Measurements from ENCODE around the gene RNF144A.
A peak's percentile ranks its signal among the peaks of the same experiment; 100 is the strongest.
"Not testable (repeated sequence)": the region's sequence is repeated elsewhere in the genome, so short reads cannot be mapped to it uniquely, and the experiment has no call there.

The RNF144A gene

DNA sequence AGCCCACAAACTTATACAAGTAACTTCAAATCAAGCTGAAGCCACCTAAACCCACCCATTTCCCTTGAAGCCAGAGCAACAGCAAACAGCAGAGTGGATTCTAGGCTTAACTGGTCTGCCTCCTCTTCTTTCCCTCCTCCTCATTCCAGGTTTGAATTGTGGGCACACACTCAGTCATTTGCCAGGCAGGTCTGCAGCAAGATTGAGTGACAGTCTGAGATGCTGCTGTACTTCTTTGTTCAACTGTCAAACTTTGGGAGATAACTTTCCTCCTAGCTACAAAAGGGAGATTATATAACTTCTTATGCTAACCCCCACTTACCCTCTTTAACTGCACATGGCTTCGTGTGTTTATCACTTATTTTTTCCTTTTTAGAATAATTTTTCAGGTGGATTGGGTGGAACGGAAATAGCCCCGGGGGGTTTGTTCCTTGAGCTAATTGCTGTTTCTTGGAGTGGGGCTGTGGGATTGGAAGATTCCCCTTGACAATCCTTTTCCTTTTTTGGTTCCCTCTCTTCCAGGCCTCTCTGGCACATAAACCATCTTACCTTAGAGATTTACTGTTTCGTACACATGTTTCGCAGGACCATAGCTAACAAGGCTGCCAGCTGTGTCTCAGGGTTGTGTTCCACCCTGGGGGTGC, 55.0 kb downstream of the RNF144A start:
- DNase-seq (ENCODE audit: low spot score): peak; percentile 29

DNA sequence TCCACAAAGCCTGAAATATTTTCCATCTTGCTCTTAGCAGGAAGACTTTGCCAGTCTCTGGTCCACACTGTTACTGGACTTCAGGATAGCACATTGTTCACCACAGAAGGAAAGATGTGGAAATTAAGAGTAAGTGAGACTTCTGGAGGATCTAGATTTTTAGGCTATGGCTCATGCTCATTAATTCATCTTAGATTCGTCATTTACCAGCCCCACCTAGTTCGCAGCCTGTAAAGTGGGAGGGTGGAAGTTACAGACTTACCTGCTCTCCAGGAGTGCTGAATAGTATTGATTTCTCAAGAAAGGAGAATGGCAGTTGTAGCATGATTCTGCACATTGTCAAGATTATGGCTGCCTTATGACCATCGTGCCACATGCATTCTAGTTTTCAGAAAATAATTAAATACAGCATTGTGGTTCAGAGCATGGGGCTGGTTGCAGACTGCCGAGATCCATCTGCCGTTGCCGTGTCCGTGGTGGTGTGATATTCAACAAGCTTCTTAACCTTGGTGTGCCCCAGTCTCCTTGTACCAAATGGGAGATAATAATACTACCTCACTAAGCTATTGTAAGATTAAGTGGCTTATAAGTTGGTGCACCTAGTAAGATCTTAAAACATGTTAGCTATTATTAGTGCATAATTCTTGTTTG, 56.8 kb downstream of the RNF144A start:
- DNase-seq (ENCODE audit: low spot score): peak; percentile 1

DNA sequence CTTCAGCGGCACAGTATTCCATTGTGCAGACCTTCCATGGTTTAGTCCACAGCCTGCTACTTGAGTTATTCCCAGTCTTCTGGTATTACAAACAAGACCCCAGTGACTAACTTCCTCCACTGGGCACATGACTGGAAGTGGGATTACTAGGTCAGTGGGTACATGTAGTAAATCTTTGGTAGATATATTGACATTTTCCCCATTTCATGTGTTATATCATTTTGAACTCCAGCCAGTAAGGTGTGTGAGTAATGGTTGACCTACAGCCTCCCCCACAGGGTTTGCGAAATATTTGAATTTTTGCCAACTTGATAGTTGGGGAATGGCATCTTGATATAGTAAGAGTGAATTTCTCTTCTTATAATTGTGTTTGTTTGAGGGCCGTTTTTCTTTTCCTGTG, 58.8 kb downstream of the RNF144A start:
- DNase-seq (ENCODE audit: low spot score): no peak

DNA sequence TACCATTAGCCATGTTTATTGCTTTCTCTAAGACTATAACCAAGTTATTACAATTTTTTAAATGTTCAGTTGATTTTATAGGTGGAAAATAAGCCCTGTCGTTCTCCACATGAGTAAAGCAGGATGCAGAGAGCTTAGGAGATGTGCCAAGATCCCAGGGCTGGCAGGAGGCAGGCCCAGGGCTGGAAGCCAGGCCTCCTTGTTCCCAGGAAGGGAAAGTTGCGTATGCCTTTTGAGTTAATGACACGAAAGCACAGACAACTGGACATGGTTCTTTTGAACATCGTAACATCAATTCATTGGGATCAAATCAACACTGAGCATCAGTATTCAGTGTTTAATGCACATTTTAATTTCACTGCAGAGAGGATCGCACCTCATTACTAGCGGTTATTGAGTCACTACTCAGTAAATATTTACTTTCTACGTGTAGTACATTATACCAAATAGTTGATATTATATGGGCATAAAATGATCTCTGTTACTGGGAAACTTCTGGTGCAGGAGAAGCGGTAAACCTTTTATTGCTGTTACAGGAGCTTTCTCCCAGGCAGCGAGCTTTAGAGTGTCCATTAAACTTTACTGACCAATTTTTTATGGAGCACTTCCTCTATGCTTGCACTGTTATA, 60.0 kb downstream of the RNF144A start:
- DNase-seq (ENCODE audit: low spot score): no peak

DNA sequence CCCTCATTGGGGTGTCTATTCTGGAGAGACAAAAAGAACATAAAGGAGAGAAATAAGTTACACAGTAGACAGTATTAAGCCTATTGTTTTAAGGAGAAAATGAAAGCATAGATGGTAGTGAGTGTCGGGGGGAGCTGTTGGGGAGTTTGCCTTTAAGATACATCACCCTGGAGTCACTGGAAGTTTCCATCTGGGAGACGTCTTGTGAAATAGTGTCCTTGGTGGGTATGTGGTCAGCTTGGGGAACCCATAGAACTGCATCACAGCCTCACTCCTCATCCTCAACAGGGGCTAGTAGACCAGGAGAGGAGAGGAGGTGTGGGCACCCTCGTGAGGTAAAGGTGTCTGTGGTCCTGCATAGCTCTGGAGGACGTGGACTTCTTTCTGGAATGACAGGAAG, 60.6 kb downstream of the RNF144A start:
- no peak for DNase-seq (ENCODE audit: low spot score)

DNA sequence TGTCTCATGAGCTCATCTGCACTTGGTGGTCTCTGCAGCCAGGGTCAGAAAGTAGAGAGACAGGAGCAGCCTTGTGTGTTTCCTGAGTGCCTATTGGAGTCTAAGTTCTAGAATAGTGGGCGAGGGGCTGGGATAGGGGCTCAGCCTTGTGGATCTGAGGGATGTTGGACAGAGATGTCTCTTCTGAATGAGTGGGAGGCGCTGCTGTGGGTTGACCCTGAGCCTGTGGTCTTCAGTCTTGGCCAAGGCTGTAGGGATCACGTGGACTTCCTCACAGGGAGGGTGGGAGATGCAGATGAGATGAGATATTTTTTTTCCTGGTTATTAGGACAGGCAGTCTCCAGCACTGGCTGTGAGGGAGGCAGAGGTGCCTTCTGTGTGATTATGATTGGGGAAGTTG, 61.8 kb downstream of the RNF144A start:
- no peak for DNase-seq (ENCODE audit: low spot score)

DNA sequence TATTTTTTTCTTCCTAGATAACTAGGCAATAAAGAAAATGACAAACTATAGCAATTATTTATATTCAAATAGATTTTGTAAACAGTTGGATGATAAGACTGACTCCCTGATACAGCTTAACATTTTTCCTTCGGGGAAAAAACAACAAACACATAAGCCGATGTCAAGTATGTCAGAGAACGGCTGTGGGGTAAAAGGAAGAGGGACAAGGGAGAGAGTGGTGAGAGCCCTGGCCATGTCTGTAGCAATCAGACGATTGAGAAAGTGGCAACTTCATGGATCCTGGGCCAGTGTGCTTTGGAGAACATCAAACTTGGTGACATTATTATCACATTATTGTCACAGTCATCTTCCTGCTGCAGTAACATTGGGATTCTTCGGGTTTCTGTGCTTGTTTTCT, 65.2 kb downstream of the RNF144A start:
- DNase-seq (ENCODE audit: low spot score): no peak

DNA sequence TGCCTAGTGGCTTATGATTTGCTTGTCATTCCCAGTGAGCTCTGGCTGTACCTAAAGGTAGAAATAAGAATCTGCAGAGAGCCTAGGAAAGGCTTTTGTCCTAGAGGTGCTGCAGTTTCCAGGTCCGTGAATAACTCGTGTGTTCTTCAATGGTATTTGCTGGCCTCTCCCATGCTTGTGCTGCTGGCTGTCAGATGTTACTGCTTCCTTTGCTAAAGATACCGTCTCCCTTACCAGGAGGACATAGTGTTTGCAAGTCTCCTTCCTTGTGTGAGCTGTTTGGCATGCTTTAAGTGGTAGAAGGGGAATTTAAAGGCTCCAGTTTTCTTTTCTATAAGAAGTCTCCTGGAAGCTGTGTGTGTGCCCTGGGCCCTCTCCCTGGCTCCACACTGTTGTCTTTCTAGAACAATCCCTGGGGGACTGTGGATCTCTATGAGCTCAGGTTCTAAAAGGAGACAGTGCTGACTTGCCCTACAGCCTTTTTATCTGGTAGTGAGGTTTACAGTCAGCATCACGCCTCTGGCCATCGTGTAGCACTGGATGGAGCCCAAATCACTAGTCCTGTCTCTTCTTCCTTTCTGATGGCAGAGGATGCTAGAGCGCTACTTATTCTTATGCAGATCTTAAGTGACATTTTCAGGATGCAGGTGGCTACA, 65.8 kb downstream of the RNF144A start:
- DNase-seq (ENCODE audit: low spot score): no peak

DNA sequence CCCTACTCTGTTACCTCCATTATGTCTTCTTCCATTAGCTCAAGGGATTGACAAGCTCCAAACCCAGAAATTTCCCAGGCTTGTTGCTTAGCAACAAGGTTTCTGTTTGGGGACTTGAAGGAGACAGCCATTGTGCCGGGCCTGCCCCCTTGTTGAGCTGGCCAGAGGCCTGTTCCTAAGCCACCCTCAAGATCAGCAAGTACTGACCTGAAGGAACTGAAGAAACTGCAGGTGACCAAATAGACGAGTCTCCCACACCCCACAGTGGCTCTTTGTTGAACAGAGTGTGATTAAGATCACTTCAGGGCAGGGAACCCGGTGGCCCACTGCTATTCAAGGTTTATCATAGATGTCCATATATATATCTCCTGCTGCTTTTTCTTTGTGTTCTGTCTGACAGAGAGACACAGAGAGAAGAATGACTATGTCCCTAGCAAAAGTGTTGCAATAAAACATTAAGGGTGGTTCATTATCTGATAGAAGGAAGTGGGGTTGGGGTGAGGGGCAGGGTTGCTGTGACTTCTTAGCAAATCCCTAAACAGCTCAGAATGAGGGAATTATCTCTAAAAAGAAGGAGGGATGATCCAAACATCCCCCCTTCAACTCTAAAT, 69.2 kb downstream of the RNF144A start:
- peak; percentile 73 for DNase-seq (ENCODE audit: low spot score)

DNA sequence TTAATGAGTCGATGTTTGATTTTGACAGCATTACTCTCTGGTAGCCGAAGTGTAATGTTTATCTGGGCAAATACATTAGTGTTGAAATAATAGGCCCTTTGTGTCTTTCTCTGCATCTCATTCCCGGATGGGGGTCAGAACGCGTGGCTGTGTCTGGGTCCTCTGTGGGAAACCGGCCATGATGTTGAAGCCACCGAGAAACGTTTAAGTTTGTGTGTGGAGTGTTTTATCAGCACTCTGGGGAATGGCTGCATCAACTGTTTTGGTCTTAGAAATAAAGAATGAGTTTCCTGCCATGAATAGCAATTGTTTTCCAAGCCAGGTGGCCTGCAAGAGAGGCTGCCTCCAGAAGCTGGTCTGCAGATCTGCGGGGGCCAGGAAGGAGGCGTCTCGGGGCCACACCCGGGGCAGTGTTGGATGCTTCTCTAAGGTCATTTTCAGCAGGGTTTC, 69.7 kb downstream of the RNF144A start:
- no peak for DNase-seq (ENCODE audit: low spot score)

DNA sequence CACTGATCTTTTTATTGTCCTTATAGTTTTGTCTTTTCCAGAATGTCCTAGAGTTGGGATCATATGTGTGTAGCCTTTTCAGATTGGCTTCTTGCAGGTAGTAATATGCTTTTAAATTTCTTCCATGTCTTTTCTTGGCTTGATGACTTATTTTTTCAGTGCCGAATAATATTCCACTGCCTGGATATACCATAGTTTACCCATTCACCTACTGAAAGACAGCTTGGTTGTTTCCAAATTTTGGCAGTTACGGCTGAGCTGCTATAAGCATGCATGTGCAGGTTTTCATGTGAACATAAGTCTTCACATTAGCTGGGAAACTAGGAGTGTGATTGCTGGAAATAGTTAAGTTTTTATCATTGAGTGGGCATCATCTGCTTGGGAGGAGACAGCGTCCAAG, 73.7 kb downstream of the RNF144A start:
- no peak for DNase-seq (ENCODE audit: low spot score)

DNA sequence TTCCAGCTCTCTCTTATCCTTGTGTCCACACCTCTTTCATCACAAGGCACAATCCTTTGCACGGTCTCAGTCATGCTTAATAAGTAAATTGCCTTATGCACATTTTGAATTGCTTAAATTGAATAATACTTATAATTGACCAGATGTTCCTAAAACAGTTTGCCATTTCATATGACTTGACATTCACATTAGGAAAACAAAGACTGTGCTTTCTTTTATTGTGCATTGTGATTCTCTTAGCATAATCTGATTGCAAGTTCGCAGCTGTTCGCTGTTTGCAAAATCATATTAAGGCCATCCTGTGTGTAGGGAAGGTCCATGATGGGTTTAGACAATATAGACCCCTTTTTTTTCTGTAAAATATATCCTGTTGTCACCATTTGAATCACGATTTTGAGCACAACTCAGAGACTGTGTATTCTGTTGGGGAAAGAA, 75.6 kb downstream of the RNF144A start:
- DNase-seq (ENCODE audit: low spot score): no peak

DNA sequence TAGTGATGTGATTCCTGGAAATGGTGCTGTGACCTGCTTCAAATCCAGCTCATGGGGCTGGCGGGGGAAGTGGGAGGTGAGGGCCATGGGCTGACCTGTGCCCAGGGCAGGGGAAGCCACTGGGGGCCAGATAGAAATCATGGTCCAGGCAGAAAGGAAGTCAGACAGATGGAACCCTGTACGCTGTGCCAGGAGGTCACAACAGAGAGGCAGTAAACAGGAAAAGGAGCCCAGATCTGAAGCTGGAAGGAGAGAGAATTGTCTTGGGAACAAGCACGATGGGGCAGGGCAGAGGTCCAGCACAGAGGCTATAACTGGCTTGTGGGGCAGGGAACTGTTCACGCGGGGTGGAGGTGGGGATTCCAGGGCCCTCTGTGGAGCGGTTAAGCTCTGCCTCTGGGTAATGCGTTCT, 76.0 kb downstream of the RNF144A start:
- no peak for DNase-seq (ENCODE audit: low spot score)

DNA sequence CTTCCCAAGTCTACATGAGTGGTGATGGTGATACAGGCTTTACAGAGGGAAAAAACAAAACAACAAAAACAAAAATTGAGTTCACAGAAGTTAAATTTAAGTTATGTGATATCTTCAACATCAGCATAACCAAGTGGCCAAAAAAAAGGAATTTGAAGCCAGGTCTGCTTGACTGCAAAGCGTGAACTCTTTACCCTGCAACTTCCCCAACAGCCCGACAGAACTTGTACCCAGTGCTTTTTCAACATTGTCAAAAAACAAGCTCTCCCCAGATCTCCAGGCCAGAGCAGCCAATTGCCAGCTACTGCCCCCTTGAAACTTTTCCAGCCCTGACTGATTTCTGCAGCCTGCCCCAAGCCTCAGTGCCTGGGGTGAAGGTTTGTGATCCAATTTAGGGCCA, 76.7 kb downstream of the RNF144A start:
- DNase-seq (ENCODE audit: low spot score): no peak

DNA sequence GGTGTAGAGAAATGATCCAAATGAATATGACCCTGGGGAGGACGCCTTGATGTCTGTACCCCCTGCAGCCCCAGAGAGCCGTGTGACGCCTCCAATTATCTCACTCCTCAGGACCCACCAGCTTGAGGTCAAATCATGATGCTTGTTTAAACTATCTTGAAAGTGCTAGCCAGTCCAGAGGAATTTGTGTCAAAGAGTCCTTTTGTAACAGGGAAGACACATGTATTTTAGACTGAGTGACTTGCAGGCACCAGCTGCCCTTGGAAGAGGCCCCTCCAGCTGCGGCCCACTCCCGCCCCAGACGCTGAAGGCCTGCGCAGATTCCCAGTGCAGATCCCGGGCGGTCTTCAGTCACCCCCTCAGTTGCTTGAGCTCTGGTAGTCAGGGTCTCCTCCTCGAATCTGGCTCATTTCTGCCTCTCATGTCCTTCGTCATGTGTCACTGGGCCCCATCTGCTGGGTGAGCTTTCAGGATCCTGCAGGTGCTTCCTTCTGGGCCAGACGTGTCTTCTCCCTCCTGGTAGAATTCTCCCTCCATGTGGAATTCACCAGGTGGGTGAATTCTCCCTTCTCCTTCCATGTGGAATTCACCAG, 77.4 kb downstream of the RNF144A start:
- no peak for DNase-seq (ENCODE audit: low spot score)

DNA sequence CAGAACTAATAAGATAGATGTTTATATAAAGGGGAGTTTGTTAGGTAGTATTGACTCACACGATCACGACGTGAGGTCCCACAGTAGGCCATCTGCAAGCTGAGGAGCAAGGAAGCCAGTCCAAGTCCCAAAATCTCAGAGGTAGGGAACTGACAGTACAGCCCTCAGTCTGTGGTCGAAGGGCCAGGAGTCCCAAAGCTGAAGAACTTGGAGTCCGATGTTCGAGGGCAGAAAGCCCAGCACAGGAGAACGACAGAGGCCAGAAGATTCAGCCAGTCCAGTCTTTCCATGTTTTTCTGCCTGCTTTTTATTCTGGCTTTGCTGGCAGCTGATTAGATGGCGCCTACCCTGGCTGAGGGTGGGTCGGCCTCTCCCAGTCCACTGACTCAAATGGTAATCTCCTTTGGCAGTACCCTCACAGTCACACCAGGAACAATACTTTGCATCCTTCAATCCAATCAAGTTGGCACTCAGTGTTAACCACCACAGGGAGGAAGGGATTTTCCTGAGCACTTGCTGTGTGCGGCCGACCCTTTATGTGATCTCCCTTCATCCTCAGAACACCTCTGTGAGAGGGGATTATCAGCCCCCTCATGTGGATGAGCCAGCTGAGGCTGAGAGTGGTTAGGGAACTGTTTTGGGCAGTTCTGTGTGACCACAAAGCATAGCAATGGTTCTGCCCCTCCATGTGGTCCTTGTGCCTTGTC, 78.3 kb downstream of the RNF144A start:
- DNase-seq (ENCODE audit: low spot score): no peak

DNA sequence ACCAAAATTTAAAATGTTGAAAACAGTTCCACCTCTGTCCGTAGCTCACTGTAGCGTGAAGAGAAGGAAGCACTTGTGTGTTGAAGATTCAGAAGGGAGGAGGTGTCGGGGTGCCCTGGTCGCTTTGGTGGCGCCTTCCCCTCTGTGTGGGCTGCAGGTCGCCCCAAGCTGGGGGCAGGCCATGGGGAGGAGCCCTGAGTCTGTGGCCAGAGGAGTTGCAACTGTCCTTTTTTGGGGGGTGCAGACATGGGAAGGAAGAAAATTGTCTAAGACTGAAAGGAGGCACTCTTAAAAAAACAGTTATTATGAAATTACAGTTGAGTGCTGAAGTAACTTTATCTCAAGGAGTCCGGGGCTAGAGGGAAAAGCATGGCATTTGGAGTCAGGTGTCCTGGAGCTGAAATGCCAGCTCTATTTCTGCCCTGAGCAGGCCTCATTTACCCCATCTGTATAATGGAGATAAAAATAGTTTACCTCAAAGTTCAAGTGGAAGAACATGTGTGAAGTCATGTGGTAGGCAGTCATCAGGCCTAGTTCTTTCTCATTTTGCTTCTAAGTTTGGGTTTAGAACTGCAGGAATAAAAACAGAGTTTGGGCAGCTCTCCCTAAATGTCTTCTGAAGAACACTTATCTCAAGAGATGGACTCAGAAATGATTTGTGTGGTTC, 82.1 kb downstream of the RNF144A start:
- DNase-seq (ENCODE audit: low spot score): no peak

DNA sequence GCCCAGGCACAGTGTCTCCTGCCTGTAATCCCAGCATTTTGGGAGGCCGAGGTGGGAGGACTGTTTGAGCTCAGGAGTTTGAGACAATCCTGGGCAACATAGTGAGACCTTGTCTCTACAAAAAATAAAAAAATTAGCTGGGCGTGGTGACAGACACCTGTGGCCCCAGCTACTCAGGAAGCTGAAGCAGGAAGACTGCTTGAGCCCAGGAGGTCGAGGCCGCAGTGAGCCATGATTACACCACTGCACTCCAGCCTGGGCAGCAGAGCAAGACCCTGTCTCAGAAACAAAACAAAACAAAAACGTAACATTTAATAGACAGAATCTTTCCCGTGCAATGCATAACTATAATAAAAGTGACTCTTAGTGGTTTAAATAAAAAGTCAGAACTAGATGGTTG, 84.2 kb downstream of the RNF144A start:
- DNase-seq (ENCODE audit: low spot score): not testable (repeated sequence)

DNA sequence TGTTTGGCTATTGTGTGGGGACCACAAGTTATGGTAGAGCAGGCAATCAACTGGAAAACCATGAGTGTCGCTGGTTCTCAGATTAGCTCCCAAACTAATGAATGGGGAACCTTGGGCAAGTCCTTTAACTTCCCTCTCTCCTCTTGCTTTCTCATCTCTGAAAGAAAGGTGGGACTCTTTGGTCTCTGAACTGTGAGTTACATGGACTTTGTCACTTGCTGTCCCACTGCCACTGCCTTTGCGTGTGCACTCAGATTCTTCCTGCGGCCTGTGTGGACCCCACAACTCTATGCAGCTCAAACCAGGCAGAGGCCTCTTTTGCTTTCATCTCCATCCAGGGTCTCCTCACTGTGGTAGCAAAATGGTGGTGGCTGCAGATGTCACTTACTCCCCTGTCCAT, 86.7 kb downstream of the RNF144A start:
- no peak for DNase-seq (ENCODE audit: low spot score)

DNA sequence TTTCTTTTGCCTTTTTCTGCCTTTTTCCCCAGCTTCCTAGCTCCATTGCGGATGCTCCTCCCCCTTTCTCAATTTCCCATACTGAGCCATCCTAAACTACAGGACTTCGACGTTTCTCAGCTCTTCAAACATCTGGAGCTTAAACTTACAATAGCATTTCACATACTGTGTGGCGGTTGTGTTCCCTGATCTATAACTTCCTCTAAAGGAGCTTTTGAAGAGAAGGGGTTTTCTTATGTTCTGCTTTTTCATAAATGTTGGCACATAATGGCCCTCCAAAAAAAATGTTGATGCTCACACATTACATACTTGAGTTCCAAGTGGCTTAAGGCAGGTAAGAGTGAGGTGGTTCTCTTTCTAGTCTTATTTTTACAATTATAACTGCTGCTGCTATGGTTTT, 87.4 kb downstream of the RNF144A start:
- no peak for DNase-seq (ENCODE audit: low spot score)

DNA sequence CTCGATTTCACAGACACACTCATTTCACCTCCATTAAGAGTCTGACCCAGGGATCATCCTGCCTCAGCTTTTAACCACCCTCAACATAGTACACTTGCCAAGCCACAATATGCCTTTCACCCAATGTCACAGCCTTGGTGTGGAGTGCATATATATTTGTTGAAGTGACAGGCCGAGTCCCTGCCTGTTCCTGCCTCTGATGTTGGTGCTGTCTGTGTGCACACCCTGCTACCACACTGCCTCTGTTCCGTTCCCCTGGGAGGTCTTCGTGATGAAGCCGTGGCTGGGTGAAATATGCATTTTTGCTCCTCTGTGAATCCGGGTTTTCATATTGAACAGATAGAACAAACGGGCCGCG, 90.3 kb downstream of the RNF144A start:
- no peak for DNase-seq (ENCODE audit: low spot score)
